HG03354 (cell line): ENCODE results near the gene MYO1F.
A peak's percentile ranks its signal among the peaks of the same experiment; 100 is the strongest.
"Not testable (repeated sequence)": the region's sequence is repeated elsewhere in the genome, so short reads cannot be mapped to it uniquely, and the experiment has no call there.

Experiments used
- ATAC-seq: cut with Tn5 transposase; IDR thresholded peaks from one replicate; pipeline ENCODE4 v1.9.1; 2021; ENCODE audit warnings: mild to moderate bottlenecking; ENCODE audit not compliant: unreplicated experiment, poor library complexity, severe bottlenecking

MYO1F gene

GRCh38 chr19:8601796-8602195 lies 24.6 kb upstream of the MYO1F start:
- ATAC-seq = no peak

- no peak for ATAC-seq
These were observed 23.6 kb upstream of the MYO1F start for GRCh38 chr19:8600816-8601215.

GRCh38 chr19:8600064-8600463 lies 22.8 kb upstream of the MYO1F start:
- no peak for ATAC-seq

GRCh38 chr19:8596168-8596567 lies 18.9 kb upstream of the MYO1F start:
- no peak for ATAC-seq

GRCh38 chr19:8595651-8596050 lies 18.4 kb upstream of the MYO1F start:
- ATAC-seq = no peak

DNA sequence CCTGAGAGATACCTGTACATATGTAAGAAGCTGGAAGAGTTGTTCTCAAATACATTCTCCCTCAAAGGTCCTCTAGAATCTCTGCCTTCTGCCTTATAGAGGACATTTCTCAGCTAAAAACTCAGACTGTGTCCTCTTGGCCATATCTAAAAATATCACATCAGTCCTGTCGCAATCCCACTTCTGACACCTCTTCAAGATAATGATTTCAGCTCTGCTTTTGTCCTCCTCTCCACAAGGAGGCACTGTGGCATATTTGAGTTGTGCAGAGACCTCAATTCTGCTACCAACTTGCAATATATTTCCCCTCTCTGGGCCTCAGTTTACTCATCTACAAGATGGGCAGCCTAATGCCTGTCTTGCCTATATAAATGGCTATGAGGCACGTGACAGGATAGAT lies 16.7 kb upstream of the MYO1F start:
- no peak for ATAC-seq

DNA sequence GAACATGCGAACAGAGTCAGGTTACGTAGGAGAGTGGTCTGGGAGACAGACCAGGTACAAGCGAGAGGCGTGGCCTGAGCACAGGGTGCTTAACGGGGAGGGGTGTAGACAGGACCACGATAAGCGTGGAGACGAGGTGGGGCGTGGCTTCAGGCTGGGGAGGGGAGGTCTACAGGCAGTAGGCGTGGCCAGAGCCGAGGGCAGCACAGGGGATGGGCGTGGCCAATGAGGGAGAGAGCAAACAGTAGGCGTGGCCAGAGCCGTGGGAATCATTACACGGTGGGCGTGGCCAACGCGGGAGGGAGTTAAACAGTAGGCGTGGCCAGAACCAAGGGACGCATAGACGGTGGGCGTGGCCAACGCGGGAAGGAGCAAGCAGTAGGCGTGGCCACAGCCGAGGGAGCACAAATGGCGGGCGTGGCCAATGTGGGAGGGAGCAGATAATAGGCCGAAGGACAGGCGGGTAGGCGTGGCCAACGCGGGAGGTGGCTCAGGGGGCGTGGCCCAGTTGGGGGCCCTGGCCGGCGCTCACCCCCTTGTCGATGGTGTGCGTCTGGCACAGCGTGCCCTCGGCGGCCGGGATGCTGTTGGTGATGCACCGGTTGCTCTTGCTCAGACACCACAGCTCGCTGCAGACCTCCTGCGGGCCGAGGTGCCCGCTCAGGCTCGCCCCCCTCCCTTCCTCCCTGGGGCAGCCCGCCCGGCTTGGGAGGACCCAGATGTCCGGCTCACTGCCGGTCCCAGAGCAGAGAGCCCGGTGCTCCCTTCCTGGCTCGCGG lies 15.2 kb upstream of the MYO1F start:
- ATAC-seq = no peak

DNA sequence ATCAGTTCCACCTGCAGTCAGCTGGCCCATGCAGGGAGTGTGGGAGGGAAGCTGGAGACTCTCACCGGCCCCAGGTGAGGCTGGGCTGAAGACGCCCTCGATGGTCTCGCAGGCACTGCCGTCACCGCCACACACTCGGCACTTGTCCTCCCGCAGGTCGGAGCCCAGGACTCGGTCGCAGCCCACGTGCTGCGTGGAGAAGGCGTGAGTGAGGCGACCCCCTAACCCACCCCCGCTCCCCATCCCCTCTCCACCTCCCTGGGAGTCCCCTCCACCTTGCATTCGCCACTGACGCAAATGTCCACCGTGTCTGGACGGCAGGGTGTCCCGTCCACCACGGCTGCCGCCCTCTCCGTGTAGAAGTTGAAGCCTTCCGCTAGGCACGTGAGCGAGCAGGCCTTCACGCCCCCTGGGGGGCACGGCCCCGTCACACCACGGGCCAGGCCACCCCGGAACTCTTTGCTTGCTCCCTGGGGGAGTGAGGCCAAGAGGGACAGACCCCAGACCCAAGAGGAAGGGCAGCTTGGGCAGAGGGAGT lies 12.0 kb upstream of the MYO1F start:
- no peak for ATAC-seq

GRCh38 chr19:8585894-8586750 lies 8.9 kb upstream of the MYO1F start:
- ATAC-seq = no peak

DNA sequence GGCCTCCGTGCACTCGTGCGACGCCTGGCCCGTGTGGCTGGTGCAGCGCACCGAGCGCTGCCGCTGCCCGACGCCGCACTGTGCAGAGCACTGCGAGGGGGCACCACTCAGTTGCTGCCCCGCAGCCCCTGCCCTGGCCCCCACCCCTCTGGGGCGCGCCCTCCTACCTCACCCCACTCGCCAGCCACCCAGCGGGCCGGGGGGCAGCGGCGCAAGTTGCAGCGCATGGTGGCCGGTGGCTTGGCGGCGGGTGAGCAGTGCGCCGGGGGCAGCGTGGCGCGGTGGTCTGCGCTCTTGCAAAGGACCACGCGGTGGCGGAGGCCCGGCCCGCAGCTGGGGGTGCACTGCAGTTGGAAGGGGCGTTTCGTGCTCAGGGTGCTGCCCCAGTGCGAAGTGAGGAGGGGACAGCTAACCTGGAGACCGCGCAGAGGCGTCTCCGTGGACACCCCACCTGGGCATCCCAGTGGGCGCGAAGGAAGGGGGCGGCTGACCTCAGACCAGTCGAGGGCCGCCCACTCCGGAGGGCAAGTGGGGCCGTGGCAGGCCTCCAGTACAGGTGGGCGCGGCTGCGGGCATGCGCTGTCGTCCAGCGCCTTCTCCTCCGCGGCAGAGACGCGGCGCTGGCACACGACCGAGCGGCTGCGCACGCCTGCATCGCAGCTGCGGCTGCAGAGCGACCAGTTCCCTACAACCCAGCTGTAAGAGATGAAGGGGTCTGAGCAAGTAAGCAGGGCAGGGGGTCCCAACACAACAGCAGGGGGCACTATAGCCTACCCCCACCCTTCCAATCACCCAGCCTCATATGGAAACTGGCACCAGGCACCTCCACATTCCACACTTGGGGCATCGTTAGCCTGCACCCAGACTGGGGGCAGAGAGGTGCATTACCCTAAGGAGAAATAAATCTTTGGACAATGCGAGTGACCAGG lies 8.0 kb upstream of the MYO1F start:
- ATAC-seq = no peak

GRCh38 chr19:8580710-8581281 lies 3.6 kb upstream of the MYO1F start:
- peak; percentile 70 for ATAC-seq

DNA sequence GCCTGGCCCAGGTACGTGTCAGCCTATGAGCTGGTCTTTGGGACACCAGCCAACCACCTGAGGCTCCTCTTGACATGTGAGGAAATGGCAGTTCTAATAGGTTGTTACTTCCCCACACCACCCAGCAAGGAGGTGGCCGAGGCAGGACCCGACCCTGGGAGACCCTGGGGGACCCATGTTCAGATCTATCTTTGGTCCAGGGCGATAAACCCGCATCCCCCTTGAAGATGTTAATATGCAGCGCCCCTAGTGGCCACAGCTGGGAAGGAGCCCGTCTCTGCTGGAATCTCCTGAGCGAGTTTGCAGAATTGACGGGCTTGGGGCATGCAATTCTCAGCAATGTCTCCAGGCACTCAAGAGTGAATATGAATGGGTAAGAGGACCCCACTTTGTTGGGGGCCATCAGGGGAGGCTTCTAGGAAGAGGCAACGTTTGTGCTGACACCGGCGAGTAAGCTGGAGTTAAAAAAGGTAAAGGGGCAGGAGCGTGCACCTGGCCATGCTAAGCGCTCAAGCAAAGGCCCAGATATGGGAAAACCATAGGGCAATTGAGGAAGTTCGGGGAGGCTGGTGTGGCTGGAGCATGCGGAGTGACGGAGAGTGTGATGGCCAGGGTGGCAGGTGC lies 1.5 kb upstream of the MYO1F start:
- ATAC-seq = no peak

DNA sequence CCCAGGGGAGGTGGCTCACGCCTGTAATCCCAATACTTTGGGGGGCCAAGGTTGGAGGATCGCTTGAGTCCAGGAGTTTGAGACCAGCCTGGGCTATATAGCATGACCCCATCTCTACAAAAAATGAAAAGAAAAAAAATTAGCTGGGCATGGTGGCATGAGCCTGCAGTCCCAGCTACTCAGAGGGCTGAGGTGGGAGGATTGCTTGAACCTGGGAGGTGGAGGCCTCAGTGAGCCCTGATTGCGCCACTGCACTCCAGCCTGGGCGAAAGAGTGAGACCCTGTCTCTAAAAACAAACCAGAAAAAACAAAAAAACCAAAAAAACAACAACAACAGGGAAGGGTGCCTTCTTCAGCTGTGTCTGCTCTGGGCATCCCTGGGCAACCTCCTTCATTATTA lies 499 bp upstream of the MYO1F start:
- no peak for ATAC-seq

- no peak for ATAC-seq
These were observed 809 bp downstream of the MYO1F start for GRCh38 chr19:8576273-8576993.

DNA sequence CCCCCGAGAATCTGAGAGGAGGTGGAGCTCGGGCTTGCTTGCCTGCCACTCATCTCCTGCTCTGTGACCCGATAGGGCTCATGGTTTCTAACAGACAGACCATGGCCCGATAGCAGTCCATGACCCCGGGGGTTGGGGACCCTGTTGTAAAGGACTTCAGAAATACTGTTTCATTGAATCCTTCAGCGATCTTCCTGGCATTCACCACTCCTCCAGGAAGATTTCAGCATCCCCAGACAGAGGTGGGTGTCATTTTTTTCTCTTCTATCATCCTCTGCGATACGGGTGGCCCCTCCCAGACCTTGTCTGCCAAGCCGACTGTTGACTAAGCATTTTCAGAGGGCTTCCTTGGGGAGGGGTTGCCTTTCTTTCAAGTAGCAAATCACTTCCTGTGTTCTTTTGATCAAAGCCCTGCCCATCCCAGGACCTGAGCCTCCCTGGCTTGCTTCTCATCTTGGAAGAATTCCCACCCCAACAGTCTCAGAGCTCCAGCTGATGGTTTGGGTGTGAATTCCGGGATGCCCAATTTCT lies 1.7 kb downstream of the MYO1F start:
- ATAC-seq = no peak

DNA sequence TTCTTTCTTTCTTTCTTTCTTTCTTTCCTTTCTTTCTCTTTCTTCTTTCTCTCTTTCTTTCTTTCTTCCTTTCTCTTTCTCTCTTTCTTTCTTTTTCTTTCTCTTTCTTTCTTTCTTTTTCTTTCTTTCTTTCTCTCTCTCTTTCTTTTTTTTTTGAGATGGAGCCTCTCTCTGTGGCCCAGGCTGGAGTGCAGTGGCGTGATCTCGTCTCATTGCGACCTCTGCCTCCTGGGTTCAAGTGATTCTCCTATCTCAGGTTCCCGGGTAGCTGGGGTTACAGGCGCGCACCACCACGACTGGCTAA lies 2.7 kb downstream of the MYO1F start:
- not testable (repeated sequence) for ATAC-seq

DNA sequence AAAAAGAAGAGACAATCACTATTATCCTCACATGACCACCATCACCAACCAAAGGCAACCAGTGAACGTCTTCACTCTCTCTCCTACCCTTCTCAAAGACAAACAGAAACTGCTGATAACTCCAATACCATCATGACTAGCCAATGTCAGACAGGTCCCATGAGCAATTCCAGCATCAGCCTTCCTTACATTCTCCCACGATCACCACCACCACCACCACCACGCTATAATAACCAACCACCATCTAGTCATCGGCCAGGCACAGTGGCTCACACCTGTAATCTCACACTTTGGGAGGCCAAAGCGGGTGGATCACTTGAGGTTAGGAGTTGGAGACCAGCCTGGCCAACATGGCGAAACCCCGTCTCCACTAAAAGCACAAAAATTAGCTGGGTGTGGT lies 3.9 kb downstream of the MYO1F start:
- ATAC-seq = no peak

GRCh38 chr19:8571006-8571411 lies 6.2 kb downstream of the MYO1F start:
- ATAC-seq = no peak
